ENCODE measurements around the gene MINAR1.

Gene MINAR1

DNA sequence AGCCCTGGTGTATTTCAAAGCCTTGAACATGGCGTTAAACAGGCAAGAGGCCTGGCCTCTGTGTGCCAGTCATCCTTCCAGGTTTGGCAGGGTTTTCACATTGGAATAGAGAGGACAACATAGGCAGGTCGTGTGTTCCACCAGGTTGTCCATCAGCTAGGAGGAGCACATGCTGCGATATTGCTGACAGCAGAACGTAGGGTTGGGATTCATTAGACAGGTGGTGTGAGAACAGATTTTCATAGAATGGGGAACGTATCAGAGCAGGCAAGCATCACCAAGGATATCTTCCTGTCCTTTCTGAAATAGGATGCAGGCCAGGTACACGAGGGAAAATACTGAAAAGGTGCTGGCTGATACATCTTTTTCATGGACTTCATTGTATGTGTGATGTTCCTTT, 26.4 kb downstream of the MINAR1 start:
- TF ChIP-seq, protein P1, sequence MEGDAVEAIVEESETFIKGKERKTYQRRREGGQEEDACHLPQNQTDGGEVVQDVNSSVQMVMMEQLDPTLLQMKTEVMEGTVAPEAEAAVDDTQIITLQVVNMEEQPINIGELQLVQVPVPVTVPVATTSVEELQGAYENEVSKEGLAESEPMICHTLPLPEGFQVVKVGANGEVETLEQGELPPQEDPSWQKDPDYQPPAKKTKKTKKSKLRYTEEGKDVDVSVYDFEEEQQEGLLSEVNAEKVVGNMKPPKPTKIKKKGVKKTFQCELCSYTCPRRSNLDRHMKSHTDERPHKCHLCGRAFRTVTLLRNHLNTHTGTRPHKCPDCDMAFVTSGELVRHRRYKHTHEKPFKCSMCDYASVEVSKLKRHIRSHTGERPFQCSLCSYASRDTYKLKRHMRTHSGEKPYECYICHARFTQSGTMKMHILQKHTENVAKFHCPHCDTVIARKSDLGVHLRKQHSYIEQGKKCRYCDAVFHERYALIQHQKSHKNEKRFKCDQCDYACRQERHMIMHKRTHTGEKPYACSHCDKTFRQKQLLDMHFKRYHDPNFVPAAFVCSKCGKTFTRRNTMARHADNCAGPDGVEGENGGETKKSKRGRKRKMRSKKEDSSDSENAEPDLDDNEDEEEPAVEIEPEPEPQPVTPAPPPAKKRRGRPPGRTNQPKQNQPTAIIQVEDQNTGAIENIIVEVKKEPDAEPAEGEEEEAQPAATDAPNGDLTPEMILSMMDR (IDR thresholded peaks at IDR 0.05; ENCODE audit: low read depth, low read length) = no peak
- no peak overlapping the region for H3K4me3 ChIP-seq (replicated peaks in 1 of 2; ENCODE audit: low read depth in 2 of 2, low read length in 2 of 2)
- no peak for DNase-seq (ENCODE audit: low read depth in 2 of 2)

DNA sequence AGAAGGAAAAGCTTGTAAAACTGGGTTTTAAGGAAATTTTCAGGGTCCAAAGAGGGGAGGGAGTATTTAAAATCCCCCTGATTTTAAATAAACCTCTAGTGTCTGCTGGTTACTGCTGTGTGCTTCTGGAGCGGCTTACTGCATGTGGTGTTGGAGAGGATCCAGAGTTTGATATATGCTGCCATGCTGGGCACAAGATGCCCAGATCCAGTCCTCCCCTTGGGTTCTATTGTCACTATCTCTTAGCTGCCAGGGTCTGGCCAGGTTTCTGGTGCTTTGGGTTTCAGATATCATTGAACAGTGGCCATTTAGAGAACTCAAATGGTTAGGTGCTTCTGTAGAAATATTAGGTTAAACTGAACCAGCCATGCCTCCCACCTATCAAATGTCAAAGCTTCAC, 27.5 kb downstream of the MINAR1 start:
- TF ChIP-seq, protein P1 (IDR thresholded peaks at IDR 0.05; ENCODE audit: low read depth, low read length) = no peak
- no peak for DNase-seq (ENCODE audit: low read depth in 2 of 2)
- H3K4me3 ChIP-seq (replicated peaks in 1 of 2; ENCODE audit: low read depth in 2 of 2, low read length in 2 of 2) = no peak overlapping the region

DNA sequence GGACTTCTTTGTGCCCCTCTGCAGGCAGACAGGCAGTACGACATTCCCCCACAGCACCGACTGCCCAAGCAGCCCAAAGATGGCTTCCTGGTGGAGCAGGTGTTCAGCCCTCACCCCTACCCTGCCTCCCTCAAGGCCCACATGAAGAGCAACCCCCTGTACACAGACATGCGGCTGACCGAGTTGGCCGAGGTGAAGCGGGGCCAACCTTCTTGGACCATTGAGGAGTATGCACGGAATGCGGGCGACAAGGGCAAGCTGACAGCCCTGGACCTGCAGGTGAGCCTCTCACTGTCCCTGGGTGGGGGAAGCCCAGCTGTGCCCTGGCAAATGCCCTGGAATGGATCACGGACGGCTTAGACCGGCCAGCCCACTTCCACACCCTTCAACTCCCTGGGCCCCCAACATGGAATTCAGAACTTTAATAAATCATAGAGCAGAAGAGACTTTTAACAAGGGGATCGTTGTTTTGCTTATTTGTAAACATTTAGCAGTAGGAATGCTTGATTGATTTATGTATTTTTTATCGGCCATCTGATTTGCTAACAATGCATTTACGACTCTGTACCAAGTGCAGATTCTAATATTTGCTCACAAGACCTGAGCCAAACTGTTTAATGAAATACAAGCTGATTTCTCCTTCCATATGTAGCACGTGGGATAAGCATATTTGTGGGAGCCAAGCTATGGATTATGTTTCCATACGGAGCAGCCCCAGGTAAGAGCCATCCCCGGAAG, 31.1 kb downstream of the MINAR1 start:
- DNase-seq (ENCODE audit: low read depth in 2 of 2) = no peak
- H3K4me3 ChIP-seq (replicated peaks in 1 of 2; ENCODE audit: low read depth in 2 of 2, low read length in 2 of 2) = no peak overlapping the region
- TF ChIP-seq, protein P1 (IDR thresholded peaks at IDR 0.05; ENCODE audit: low read depth, low read length) = no peak

DNA sequence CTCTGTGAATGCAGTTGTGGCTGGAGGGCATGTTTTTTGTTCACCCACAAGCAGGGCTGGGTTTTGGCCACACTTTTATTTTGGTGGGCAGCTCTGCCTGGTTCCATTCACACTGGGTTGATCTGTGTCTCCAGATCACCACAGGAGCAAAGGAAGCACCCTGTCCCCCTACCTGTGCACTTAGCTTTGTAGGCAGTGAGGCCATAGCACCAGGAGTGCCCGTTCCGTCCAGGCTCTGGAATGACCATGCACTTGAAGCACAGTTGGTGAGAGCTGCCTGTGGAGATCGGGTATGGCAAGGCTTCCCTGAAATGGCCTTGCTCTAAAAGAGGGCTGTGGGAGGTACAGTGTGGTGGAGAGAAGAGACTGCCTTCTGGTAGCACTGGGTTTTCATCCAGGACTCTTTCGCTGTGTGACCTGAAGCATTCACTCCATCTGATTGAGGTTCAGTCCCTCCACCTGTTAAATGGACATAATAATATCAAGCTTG, 31.7 kb downstream of the MINAR1 start:
- no peak for DNase-seq (ENCODE audit: low read depth in 2 of 2)
- TF ChIP-seq, protein P1 (IDR thresholded peaks at IDR 0.05; ENCODE audit: low read depth, low read length) = no peak
- no peak overlapping the region for H3K4me3 ChIP-seq (replicated peaks in 1 of 2; ENCODE audit: low read depth in 2 of 2, low read length in 2 of 2)

DNA sequence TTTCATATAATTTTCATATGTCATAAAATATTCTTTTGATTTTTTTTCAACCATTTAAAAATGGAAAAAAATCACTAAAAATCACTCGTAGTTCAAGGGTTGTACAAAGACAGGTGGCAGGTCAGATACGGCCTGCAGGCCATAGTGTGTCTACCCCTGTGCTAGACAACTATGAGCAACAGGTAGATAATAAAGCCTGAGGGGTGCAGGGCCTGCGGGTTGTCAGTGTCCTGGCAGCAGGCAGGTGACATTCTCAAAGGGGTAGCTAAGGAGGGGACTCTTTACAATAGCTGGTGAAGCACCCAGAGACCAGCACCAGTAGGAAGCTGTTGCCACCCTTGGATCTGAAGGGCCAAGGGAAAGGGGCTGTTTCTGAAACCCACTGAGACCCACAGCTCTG, 34.4 kb downstream of the MINAR1 start:
- TF ChIP-seq, protein P1 (IDR thresholded peaks at IDR 0.05; ENCODE audit: low read depth, low read length) = no peak
- no peak overlapping the region for H3K4me3 ChIP-seq (replicated peaks in 1 of 2; ENCODE audit: low read depth in 2 of 2, low read length in 2 of 2)
- no peak for DNase-seq (ENCODE audit: low read depth in 2 of 2)

DNA sequence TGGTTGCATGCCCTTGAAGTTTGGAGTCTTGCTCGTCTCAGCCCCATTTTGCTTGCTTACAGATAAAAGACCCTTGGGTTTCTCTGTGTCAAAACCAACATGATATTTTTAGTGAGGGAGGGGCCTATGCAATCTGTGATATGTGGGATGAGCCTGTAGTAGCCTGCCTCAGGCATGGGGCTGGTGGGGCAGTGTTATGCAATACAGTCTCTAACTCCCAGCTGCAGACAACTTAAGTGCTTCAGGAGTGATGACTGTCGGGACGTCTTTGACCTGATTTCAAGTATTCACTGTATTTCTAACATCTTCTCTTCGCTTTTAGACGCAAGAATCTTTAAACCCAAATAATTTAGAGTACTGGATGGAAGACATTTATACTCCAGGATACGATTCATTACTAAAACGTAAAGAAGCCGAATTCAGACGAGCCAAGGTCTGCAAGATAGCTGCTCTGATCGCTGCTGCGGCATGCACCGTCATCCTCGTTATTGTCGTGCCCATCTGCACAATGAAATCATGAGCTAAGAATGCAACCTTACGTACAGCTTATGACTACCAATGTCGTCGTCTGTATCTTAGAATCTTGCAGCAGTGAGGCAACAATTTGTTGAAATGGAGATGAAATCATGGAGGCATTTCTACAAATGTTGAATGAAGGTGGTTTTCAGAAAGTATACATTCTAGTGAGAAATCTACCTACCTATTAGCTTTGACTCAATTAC, 35.9 kb downstream of the MINAR1 start:
- TF ChIP-seq, protein P1 (IDR thresholded peaks at IDR 0.05; ENCODE audit: low read depth, low read length) = no peak
- H3K4me3 ChIP-seq (replicated peaks in 1 of 2; ENCODE audit: low read depth in 2 of 2, low read length in 2 of 2) = no peak overlapping the region
- peak in 1 of 2 donors; percentile 66 for DNase-seq (ENCODE audit: low read depth in 2 of 2)

All from cardiac fibroblast (primary cell).